HG03095 (cell line): Measurements from ENCODE around the gene UNC93B1.
"Not testable (repeated sequence)": the region's sequence is repeated elsewhere in the genome, so short reads cannot be mapped to it uniquely, and the experiment has no call there.

Experiments
- ATAC-seq: cut with Tn5 transposase; IDR thresholded peaks from one replicate; pipeline ENCODE4 v1.9.1; 2021; ENCODE audit warnings: moderate library complexity; ENCODE audit not compliant: unreplicated experiment

Gene UNC93B1

DNA sequence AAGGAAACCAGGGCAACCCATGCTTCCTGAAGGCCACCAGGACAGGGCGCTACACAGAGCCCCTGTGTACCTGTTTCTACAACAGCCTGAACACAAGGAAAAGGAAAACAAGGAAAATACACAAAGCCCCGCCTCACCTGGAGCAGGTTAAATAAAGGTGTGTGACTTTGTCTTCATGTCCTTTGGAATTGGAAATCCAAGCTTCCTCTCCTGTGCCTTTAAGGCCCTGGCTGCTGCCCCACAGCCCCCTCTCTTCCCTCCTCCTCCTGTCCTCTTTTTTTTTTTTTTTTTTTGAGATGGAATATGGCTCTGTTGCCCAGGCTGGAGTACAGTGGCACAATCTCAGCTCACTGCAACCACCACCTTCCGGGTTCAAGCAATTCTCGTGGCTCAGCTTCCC lies 57.5 kb downstream of the UNC93B1 start:
- ATAC-seq = not testable (repeated sequence)

DNA sequence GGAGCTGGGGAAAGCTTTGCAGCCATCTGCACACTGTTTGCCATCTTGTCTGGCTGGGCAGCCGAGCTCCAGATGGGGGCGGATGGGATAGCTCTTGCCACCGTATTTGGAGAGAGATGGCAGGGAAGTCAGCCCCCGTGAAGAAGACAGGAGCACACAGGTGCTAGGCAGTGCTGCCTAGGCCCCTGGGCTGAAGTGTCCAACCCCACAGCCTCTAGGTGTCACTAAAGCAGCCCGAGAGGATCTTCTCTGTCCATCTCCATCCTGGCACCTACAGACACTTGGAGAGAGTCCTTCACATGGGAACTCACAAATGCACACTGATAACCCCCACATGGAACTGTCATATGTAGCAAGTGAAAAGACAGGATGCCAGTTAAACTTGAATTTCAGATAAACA lies 60.5 kb downstream of the UNC93B1 start:
- not testable (repeated sequence) for ATAC-seq
